SW 1271 (cell line): ENCODE measurements around the gene EDDM3A.
"Not testable (repeated sequence)": the region's sequence is repeated elsewhere in the genome, so short reads cannot be mapped to it uniquely, and the experiment has no call there.

ENCODE experiments used
- DNase-seq, 2 experiments: peaks; one replicate each; lab custom pipeline; 2025; lab: John Stamatoyannopoulos, UW

Gene EDDM3A

DNA sequence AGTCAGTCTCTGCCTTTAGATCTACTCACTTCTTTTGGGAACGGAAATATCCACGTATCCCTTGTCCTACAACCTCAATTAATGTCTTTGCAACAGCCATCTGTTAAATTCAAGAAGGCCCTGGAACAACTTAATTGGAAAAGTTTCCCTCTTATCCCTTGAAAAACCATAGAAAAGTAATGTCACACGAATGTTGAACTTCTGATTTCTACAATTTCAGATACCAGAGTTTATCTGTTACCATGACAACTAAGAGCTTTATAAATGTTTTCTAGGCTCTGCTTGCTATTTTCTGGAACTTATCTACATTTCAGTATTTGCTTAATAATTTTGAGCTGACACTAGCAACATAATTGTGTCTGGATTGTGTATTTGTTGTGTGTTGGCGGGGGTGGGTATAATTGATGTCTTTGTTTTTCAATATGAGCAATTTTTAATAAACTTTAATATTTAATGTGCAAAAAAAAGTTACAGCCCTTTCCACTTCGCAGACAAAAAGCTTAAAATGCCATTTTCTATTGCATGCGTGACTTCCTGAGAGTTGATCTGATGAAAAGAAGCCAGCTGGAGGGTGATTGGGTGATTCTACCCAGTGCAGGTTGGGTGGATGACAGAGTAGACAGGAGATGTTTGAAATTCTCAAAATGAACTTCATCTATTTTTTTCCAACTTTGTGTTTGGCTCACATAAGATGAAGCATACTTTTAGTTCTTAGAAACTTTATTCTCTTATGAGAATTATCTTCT, 11.8 kb upstream of the EDDM3A start:
- no peak for DNase-seq

DNA sequence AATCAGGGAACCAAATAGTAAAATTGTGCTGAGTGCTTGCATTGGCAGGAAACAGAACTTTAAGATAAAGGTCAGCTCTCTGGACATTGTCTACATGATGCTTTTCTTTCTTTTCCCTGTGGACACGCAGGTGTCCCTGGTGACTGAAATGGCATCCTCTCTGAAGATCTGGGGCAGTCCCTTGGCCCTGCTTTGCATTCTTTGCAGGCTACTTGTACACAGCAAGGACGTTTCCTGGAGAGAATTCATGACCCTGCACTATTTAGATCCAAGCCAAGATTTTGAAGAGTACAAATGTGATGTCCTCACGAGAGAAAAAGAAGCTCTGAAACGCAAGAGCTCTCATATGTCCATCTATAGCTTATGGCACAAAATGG, 11.3 kb upstream of the EDDM3A start:
- DNase-seq: no peak

DNA sequence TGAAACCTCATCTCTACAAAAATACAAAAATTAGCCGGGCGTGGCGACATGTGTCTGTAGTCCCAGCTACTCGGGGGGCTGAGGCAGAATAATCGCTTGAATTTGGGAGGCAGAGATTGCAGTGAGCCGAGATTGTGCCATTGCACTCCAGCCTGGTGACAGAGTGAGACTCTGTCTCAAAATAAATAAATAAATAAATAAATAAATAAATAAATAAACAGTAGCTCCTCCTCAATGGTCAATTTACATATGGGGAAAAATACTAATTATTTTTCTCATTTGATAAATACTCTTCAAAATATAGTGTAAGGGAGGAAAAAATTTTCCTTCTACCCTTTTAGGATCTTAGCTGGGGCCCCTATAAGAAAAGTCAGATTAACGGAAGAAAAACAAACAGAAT, 7.4 kb upstream of the EDDM3A start:
- DNase-seq: not testable (repeated sequence)

DNA sequence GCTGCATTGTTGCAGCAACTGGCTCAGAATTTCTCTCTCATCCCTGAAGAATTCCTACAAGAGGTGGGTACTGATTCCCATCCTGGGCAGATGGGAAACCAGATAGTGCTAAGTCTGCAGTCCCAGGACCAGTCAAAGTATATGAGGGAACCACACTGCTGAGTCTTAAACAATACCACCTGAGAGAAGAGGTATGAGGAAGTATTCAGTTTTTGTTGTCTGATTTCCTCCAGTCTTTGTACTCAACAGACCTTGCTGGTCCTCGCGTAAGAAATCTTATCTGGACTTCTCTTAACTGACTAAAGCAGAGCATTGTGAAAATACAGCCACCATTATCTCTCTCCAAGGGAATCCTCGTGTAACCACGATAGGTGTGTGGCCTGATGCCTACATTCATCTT, 3.6 kb upstream of the EDDM3A start:
- DNase-seq: no peak

DNA sequence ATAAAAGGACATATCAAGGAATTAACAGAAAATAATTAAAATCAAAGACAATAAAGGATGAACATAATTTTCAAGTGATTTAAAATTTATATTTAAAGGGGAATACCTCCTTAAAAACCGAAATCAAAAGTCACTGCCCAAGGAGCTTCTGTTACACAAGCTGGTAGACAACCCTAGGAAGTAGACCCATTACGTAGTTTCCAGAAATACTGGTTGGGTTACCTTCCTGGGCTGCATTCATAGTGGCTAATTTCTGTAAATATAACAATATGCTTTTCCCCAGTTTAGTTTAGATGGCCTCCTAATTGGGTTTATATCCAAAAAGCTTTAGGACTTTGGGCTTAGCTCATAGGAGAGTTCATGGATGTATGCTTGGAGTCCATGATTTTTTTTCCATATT, 2.1 kb upstream of the EDDM3A start:
- no peak for DNase-seq

DNA sequence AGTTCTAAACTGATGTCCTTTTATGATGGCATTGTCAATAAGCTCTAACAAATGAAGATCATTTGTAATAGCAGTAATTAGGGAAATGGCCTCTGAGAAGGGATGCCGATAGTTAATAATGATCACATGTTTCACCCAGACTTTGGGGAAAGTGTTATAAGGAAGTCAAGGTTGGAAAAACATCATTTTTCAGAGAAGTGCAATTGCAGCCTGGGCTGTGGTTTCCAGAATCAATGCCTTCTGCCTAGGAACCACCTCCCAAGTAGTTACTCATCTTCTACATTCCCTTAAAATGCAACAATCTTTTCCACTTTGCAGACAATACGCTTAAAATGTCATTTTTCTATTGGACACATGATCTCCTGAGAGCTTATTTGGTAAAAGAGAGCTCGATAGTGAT, 879 bp downstream of the EDDM3A start:
- DNase-seq: no peak

DNA sequence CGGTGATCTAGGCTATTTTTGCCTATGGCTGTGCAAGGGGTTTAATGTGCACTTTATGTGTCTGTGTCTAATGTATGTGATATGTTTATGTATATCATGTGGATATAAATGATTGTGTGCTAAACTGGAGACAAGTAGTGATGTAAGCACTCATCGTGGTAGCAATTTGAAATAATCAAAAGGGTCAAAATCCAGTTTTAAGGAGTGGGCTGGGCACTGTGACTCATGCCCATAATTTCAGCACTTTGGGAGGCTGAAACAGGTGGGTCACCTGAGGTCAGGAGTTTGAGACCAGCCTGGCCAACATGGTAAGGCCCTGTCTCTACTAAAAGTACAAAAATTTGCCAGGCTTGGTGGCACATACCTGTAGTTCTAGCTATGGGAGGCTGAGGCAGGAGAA, 2.8 kb downstream of the EDDM3A start:
- DNase-seq: no peak

DNA sequence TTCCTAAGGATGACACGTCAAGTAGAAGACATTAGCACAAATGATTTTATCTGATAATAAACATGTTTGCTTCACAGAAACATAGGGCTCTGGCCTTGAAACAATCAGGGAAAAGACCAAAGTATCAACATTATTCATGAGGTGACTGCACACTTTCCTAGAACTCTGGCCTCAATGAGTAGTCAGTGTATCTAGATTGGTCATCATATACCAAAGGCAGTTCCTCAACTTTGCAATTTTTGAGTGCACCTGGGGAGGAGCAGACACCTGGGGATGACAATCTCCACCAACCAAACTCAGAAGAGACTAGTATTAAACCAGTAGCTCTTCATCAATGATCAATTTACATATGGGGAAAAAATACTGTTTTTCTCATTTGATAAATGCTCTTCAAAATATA, 4.5 kb downstream of the EDDM3A start:
- DNase-seq: no peak

DNA sequence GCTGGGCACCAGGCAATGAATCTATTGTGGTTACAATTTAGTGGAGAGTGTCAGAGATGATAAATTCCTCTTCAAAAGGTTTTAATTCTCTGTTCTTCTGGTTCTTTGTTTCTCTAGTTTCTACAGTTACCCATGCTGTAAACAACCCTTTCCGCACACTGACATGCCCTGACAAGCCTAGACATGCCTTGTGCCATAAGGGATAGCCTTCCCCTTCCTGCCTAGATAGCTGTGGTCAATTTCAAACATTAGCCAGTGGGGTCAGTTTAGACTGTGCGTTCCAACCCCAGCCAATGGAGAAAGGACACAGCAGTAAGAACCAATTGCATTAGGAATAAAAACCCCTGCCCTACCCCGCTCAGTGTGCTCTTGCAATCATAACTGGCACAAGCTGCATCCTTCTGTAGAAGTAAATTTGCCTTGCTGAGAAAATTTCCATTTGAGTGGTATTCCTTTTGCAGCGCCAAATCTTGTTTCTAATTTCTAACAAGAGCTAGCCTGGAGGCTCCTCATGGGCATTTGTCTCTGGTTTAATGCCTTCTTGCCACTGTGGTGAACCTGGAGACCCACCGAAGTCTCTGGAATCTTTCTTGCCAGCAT, 6.4 kb downstream of the EDDM3A start:
- no peak for DNase-seq

DNA sequence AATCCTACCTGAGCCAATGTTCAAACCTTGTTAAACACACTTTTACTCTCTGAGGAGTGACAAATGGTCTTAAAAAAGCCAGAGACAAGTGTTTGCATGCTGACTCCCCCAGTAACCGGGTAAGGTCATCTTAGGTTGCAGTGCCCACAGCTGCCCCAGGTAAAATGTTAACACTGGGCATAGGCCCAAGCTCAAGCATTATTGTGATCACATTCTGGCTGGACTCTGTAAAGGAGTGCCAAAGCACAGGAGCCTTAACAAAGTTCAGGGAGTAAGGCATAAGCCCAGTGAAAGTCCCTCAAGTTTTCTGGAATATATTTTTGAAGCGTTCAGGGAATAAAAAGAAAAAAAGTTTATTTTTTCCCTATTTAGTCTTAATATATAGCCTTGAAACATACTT, 8.6 kb downstream of the EDDM3A start:
- no peak for DNase-seq

DNA sequence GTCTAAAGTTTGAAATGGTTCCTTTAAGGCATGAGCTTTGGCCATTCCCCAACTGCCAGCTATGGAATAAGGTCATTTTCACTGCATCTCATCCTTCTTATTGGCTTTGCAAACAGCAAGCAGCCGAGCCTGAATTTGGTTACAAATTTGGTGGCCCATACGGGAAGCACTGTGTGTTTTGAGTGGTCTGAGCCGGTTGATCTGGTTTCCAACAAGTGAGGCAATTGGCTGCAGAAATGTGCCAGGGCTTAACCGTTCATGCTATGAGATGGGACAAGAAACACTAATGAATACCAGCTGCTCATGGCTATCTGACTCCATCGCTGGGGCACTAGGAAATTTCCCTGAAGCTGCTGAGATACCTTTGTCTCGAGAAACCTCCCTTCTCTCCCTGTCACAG, 9.3 kb downstream of the EDDM3A start:
- no peak for DNase-seq

DNA sequence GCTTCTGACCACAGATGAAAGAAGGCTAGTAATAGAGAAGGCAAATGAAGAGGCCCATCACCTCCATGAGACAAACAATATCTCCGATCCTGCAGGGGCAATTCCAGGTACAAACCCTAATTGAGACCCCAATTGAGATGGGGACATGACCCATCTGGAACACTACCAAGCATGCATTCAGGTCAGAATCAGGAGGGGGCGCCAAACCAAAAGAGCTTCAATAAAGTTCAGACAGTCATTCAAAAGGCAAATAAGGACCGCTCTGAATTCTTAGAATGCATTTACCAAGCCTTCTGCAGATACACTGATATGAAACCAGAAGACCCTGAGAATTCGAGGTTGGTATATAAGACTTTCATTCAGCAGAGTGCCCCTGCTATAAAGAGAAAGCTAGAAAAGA, 12.3 kb downstream of the EDDM3A start:
- no peak for DNase-seq

DNA sequence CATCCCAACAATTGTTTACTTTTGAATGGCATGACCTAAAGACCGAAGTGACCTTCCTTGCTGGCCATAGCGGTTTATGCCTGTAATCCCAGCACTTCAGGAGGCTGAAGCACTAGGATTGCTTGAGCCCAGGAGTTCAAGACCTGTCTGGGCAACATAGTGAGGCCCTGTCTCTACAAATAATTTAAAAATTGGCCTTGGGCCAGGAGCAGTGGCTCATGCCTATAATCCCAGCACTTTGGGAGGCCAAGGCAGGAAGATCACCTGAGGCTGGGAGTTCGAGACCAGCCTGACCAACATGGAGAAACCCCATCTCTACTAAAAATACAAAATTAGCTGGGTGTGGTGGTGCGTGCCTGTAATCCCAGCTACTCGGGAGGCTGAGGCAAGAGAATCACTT, 13.8 kb downstream of the EDDM3A start:
- DNase-seq: not testable (repeated sequence)

DNA sequence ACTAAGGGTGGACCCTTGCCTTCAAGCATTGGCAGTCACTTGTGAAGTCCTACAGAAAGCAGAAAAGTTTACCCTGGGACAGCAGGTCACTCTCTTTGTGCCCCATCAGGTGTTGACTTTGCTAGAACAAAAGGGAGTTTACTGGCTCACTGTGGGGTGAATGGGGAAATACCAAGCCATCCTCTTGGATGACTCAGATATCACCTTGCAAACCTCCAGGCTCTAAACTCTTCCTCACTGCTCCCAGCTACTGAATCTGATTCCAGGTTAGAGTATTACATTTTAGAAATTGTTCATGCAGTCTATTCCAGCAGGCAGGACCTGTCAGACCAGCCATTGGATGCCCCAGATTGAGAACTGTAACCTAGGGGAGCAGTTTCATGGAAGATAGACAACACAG, 15.3 kb downstream of the EDDM3A start:
- DNase-seq: no peak

DNA sequence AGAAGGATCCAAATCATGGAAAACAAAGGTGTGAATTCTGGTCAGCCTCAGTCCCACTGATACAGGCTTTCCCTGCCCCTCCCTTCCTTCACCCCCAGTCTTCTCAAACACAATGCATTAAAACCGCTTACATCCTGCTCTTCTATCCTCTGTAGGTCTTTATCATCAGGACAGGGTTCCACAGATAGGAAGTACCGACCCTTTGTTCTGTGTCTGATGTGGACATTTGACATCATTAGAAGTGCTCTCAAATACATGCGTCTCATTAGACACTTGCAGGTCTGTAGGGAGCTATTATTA, 22.9 kb downstream of the EDDM3A start:
- no peak for DNase-seq

DNA sequence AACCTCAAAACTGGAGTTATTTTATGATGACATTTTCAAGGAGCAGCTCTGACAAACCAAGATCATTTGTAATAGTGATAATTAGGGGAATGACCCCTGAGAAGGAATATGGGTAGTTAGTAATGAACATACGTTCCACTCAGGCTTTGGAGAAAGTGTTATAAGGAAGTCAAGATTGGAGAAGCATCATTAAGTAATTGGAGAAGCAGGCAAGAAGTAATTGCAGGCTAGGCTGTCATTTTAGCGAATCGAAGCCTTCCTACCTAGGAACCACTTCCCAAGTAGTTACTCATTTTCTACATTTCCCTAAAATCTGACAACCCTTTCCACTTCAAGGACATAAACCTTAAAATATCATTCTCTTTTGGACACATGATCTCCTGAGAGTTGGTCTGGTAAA, 23.7 kb downstream of the EDDM3A start:
- DNase-seq: no peak

DNA sequence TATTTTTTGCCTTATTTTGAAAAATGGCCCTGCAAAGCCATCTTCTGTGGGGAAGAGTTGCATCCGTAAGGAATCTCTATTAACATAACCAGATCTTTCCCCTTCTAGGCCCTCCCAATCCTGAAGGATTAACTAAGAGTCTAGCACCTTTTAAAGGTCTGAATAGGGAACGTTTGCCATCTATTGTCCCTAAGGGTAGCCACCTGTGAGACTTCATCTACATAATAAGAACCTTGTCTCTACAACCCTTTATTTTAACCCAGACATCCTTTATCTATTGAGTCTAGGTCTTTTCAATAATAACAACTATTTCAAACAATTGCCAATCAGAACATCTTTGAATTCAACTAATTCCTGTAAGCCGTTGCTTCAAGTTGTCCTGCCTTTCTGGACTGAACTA, 27.0 kb downstream of the EDDM3A start:
- no peak for DNase-seq

DNA sequence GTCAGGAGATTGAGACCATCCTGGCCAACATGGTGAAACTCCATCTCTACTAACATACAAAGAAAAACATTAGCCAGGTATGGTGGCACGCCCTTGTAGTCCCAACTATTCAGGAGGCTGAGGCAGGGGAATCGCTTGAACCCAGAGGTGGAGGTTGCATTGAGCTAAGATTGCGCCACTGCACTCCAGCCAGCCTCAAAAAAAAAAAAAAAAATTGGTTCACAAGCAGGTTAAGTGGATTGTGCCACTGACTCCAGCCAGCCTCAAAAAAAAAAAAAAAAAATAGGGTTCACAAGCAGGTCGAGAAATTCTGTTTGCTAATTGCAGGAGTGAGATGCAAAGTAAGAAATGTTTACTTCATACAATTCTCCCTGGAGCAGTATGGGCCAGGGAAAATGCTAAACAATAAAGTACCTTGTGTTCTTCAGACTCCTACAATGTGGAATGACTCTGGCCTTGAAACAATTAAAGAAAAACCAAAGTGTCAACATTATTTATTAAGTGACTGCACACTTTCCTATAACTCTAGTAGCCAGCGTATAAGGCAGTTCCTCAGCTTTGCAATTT, 28.7 kb downstream of the EDDM3A start:
- no peak for DNase-seq

DNA sequence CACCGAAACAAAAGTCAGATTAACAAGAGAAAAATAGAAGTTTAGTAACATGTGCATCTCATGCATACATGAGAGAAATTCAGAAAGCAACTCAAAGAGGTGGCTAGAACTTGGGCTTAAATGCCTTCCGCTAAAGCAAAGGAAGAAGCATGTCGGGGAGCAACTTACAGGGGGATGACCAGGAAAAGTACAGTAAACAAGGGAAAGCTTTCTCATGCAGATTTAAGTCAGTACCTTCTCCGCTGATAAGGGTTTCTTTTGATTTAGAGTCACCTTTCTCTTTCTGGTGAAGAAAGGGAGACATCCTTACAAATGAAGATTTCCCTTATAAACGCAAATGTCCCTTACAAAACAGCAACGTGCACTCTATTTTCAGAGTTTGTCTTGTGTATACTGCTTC, 29.4 kb downstream of the EDDM3A start:
- no peak for DNase-seq

DNA sequence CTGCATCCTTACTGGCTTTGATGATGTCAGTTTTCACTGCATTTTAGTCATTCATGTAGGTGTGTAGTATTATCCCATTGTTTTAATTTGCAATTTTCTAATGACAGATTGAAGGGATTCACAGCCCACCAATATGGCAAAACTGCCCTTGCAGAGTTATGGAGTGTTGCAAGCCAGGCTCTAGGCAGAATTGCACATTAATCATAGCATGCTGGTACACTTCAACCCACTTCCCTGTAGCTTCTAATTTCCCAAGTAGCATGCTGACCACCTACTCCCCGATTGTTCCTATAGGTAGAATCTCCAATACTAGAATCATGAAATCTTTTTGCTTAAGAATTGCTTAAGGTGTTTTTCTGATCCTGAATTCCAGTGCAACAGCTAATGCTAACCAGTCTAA, 30.2 kb downstream of the EDDM3A start:
- DNase-seq: no peak

DNA sequence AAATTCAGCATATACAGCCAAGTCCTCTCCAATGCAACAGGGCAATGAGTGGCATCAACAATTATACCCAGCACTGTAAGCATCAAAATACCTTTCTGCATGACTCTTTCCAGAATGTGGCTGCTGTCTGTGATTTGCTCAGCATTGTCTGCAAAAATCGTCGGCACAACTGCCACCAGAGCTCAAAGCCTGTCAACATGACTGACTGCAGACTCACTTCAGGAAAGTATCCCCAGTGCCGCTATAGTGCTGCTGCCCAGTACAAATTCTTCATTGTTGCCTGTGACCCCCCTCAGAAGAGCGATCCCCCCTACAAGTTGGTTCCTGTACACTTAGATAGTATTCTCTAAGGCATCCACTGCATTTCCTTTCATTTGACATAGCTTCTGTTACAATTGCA, 36.1 kb downstream of the EDDM3A start:
- DNase-seq: no peak

DNA sequence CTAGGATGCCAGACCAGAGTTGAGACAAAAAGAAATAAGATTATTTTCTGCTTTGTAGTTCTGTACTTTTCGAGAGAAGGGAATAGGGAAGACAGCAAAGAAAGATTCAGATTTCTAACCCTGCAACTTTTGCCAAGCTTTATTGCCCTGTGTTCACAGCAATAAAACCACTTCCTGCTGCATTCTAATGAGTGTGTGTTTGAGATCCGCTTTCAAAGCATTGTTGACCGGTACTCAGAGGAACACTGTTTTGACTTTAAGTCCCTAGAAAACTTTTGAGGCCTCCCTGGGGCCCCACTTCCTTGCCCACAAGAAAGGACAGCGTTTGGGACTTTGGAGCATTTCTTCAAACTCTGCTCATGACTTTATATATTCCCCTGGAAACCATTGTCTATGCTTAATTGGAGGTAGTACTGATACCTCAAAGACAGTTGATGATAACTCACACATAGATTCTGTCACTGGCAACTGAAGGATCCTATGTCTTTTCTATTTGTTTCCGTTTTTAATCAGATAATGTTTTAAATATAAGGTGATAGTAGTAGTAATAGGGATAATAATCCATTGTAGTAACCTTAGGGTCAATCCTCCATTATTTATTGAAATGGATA, 36.7 kb downstream of the EDDM3A start:
- no peak for DNase-seq

DNA sequence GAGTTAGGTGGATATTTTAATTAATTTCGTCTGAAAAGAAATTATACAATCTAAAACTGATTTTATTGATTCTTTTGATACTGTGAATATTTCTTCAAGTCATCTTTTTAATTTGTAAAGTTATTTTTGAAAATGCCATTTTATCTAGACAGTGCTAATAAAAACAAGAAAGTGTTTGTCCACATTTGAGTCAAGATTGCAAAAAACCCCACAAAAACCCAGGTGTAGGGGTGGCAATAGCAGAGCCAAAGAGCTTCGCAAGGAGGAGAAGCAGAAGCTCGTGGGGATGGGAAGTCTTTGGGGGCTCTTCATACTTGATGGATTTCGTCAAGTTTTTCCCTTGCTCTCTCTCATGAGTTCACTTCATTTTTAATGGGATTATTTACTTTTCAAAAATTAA, 41.3 kb downstream of the EDDM3A start:
- DNase-seq: no peak
